Measurements from ENCODE around the gene DEPP1. TPM values are rescaled to one million over a fixed set of nuclear protein-coding genes. Genes with fewer than 3 reads are reported as not detected.

The DEPP1 gene
- total RNA-seq, 1 experiment from 2014 or later = 0.54 TPM

DNA sequence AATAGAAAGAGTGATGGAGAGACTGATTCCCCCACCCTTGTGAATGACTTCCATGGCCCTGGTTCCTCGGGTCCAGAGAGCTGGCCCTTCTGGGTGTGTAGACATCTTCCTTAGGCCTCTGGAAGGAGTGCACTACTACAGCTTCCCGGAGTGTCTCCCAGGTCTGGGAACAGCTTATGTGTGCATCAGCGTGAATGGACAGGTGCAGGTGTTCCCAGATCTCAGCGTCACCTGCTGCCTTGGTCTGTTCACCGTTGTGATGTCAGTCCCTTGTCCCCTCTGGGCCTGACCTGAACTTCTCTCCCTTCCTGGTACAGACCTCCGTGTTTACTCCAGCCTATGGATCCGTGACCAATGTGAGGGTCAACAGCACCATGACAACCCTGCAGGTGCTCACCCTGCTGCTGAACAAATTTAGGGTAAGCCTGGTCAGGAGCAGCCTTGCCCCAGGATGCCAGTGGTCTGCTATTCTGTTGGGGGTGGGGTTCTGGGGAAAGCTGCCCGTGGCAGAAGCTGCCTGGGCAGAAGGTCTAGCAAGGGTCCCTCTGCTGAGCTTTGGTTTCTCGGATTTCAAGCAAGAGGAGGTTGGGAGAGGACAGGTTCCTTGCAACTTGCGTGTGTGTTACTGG, 10.5 kb upstream of the DEPP1 start:
- Histone ChIP-seq H3K27me3 (replicated peaks; ENCODE audit: insufficient read depth, low read depth, low read length, poor library complexity) (no peaks in the 10 kb centered on the region), H3K4me3 (ENCODE audit: low read depth, low read length, poor library complexity, severe bottlenecking) (no peak overlapping the region), H3K9me3 (ENCODE audit: low read depth, low read length, poor library complexity, severe bottlenecking) (no peaks in the 10 kb centered on the region), H3K36me3 (ENCODE audit: insufficient read depth, low read length, poor library complexity, severe bottlenecking) (no peaks in the 10 kb centered on the region), H3K4me1 (ENCODE audit: insufficient read depth, low read length, poor library complexity, severe bottlenecking) (no peaks in the 10 kb centered on the region), H3K27ac (ENCODE audit: low read depth, low read length, poor library complexity, severe bottlenecking) (no peak overlapping the region)
- CTCF ChIA-PET = no interaction called here
- no peak for DNase-seq (ENCODE audit: low spot score)
- TF ChIP-seq EZH2 (IDR thresholded peaks at IDR 0.05; ENCODE audit: borderline replicate concordance, low read depth, low read length, poor library complexity, severe bottlenecking) = no peak
- TF ChIP-seq, protein P1, sequence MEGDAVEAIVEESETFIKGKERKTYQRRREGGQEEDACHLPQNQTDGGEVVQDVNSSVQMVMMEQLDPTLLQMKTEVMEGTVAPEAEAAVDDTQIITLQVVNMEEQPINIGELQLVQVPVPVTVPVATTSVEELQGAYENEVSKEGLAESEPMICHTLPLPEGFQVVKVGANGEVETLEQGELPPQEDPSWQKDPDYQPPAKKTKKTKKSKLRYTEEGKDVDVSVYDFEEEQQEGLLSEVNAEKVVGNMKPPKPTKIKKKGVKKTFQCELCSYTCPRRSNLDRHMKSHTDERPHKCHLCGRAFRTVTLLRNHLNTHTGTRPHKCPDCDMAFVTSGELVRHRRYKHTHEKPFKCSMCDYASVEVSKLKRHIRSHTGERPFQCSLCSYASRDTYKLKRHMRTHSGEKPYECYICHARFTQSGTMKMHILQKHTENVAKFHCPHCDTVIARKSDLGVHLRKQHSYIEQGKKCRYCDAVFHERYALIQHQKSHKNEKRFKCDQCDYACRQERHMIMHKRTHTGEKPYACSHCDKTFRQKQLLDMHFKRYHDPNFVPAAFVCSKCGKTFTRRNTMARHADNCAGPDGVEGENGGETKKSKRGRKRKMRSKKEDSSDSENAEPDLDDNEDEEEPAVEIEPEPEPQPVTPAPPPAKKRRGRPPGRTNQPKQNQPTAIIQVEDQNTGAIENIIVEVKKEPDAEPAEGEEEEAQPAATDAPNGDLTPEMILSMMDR (conservative IDR thresholded peaks at IDR 0.05; ENCODE audit: low read depth, low read length) = no peak
- POLR2A ChIA-PET (ENCODE audit: low non-redundant PET) = interaction anchor here (0.5 kb wide), 1 partner anchor 138 kb away, joined by 4 read pairs; no protein-coding TSS in a partner anchor
- intact Hi-C loops (cut with micrococcal nuclease; ENCODE audit: unreplicated experiment) = no loop called here
- no TSS peak for BruUV-seq (replicated peaks)

DNA sequence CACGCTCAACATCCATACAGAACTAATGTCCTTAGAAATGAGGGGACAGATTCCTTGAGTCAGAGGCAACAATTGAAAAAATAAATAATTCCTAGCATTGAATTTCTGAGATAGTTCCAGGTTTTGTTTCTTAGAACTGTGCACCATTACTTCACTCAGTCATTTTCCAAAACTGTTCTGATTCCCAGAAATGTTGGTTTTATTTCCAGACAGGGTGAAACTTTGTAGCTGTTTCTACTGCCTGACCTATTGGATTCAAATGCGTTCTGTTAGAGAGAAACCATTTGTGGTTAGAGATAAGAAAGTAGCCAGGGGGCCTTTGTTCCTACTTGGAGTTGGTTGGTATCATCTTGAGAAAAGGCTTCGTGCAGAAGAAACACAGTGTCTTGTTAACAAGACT, 8.1 kb upstream of the DEPP1 start:
- no peak for TF ChIP-seq EZH2 (IDR thresholded peaks at IDR 0.05; ENCODE audit: borderline replicate concordance, low read depth, low read length, poor library complexity, severe bottlenecking)
- TF ChIP-seq, protein P1 (conservative IDR thresholded peaks at IDR 0.05; ENCODE audit: low read depth, low read length) = no peak

DNA sequence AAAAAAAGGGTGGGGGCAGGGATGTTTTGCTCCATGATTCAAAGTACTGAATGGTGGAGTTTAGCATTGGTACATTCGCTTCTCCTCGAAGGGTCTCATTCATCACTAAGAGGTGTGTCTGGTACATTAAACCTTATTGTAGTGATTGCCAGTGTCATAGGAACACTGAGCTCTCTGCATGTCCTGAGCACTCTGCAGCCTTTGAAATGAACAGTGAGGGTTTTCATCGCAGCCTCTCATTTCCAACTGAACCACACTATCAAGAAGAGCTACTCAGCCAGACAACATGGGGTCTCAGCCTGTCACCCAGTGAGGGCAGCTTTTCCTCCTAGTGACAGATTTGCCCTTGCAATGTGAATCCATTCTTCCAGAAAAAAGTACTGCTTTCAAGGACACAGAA, 7.6 kb upstream of the DEPP1 start:
- intact Hi-C loops (cut with micrococcal nuclease; ENCODE audit: unreplicated experiment) = no loop called here
- POLR2A ChIA-PET (ENCODE audit: low non-redundant PET) = no interaction called here
- Histone ChIP-seq H3K36me3 (ENCODE audit: insufficient read depth, low read length, poor library complexity, severe bottlenecking) (no peaks in the 10 kb centered on the region), H3K27ac (ENCODE audit: low read depth, low read length, poor library complexity, severe bottlenecking) (no peak overlapping the region), H3K4me3 (ENCODE audit: low read depth, low read length, poor library complexity, severe bottlenecking) (no peak overlapping the region), H3K4me1 (ENCODE audit: insufficient read depth, low read length, poor library complexity, severe bottlenecking) (no peaks in the 10 kb centered on the region), H3K27me3 (replicated peaks; ENCODE audit: insufficient read depth, low read depth, low read length, poor library complexity) (no peaks in the 10 kb centered on the region), H3K9me3 (ENCODE audit: low read depth, low read length, poor library complexity, severe bottlenecking) (no peaks in the 10 kb centered on the region)
- DNase-seq (ENCODE audit: low spot score) = no peak
- CTCF ChIA-PET = no interaction called here
- TF ChIP-seq EZH2 (IDR thresholded peaks at IDR 0.05; ENCODE audit: borderline replicate concordance, low read depth, low read length, poor library complexity, severe bottlenecking) = no peak
- TF ChIP-seq, protein P1 (conservative IDR thresholded peaks at IDR 0.05; ENCODE audit: low read depth, low read length) = no peak
- BruUV-seq (replicated peaks) = no TSS peak

More for the DNA sequence above, 8.1 kb upstream of the DEPP1 start:
- H3K36me3 ChIP-seq (ENCODE audit: insufficient read depth, low read length, poor library complexity, severe bottlenecking) = no peaks in the 10 kb centered on the region
- DNase-seq (ENCODE audit: low spot score) = no peak
- H3K4me1 ChIP-seq (ENCODE audit: insufficient read depth, low read length, poor library complexity, severe bottlenecking) = no peaks in the 10 kb centered on the region
- no peak overlapping the region for H3K27ac ChIP-seq (ENCODE audit: low read depth, low read length, poor library complexity, severe bottlenecking)
- no TSS peak for BruUV-seq (replicated peaks)
- ChIA-PET CTCF (no interaction called here), POLR2A (ENCODE audit: low non-redundant PET) (no interaction called here)
- H3K4me3 ChIP-seq (ENCODE audit: low read depth, low read length, poor library complexity, severe bottlenecking) = no peak overlapping the region
- no peaks in the 10 kb centered on the region for H3K27me3 ChIP-seq (replicated peaks; ENCODE audit: insufficient read depth, low read depth, low read length, poor library complexity)
- H3K9me3 ChIP-seq (ENCODE audit: low read depth, low read length, poor library complexity, severe bottlenecking) = no peaks in the 10 kb centered on the region
- intact Hi-C loops (cut with micrococcal nuclease; ENCODE audit: unreplicated experiment) = no loop called here

Measured in A673 (cell line).